Parietal lobe (tissue), 2 donors: ENCODE measurements around the gene SEMA3B. TPM values are rescaled to one million over a fixed set of nuclear protein-coding genes. Genes with fewer than 3 reads are reported as not detected.

Experiments
- small RNA-seq: library from RNA; depleted of rRNA; stranded (forward); fragments of <200 nt; gene quantifications from one replicate; pipeline ENCODE3, GENCODE V24; 2014; ENCODE audit warnings: low replicate concordance
- total RNA-seq: library from RNA; depleted of rRNA; stranded (reverse); fragments of >200 nt; gene quantifications from one replicate; pipeline ENCODE4 v1.2.3, GENCODE V29; 2014

Gene SEMA3B
- 5.3 TPM for total RNA-seq

DNA sequence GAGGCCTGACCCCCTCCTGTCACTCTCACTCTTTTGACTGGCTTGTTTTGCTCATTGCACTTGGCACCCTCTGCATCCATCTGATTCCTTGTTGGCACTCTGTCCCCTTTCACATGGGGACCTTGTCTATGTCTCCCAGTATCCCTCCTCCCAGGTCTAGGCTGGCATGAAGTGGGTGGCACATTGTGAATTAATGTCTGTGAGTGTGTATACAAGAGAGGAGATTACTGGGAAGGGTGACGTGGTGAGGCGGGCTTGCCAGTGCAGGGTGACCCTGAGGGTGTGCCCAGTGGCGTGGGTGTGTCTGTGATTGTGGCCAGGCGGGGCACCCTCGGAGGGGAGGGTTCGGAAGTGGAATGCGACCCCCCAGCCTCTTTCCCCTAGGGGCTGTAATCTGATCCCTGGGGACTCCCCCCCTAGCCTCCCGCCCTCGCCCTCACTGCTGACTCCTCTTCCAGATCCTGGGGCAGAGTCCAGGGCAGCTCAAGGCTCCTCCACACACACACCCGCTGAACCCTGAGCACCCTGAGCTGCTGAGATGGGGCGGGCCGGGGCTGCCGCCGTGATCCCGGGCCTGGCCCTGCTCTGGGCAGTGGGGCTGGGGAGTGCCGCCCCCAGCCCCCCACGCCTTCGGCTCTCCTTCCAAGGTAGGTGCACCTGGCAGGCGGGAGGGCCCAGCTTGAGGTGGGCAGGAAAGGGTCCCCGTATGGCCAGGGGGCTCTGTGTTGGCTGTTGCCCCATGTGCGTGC is at the start of gene SEMA3B:
SEMA3B (plus strand) TSS at position 445 of the 749 bp plus-strand sequence; CDS start at position 539, 94 bp downstream.

DNA sequence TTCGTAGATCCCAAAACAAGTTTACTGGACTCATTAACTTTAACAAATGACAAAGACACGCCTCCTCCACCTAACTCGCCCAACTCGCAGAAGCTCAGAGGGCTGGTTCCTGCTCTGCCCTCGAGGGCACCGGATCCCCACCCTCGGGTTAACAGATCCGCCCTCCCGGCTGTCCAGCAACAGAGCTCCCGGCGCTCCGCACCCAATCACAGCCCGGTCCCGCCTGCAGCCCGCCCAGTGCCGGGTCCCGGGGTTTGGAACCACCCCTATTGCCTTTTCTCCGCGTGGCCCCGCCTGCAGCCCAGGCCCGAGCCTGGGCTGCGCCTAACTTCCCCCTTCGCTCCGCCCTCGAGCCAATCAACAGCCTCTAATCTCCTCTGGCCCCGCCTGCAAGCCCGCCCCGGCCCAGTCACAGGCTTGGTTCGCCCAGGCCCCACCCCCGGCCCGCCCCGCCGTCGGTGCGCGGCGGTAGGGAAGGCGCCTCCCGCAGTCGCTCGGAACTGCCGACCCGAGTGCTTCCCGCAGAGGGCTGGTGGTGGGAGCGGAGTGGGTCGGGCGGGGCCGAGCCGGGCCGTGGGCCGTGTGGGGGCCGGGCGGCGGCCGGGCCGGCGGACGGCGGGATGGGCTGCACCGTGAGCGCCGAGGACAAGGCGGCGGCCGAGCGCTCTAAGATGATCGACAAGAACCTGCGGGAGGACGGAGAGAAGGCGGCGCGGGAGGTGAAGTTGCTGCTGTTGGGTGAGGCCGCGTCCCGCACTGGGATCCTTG is 33.0 kb upstream of the SEMA3B start, which contains the start of gene GNAI2:
GNAI2 (plus strand) TSS at position 489 of the 768 bp plus-strand sequence; CDS start at position 621, 132 bp downstream.

DNA sequence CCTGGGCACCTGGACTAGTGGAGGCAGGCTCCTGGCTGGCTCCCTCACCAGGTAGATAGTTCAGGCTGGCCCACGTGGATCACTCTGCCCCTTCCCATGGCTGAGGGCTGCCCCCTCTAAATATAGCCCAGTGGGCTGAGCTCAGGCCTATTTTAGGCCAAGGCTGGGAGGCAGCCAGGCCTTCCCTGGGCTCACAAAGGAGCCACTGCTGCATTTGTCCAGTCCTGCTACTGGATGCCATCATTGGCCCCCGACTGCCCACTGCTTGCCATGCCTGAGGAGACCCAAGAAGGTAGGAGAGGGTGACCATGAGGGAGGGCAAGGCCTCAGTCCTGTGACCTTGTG is 9.9 kb downstream of the SEMA3B start, which contains the start of gene LSMEM2:
LSMEM2 (plus strand) TSS at position 208 of the 345 bp plus-strand sequence; CDS start at position 235, 27 bp downstream.

DNA sequence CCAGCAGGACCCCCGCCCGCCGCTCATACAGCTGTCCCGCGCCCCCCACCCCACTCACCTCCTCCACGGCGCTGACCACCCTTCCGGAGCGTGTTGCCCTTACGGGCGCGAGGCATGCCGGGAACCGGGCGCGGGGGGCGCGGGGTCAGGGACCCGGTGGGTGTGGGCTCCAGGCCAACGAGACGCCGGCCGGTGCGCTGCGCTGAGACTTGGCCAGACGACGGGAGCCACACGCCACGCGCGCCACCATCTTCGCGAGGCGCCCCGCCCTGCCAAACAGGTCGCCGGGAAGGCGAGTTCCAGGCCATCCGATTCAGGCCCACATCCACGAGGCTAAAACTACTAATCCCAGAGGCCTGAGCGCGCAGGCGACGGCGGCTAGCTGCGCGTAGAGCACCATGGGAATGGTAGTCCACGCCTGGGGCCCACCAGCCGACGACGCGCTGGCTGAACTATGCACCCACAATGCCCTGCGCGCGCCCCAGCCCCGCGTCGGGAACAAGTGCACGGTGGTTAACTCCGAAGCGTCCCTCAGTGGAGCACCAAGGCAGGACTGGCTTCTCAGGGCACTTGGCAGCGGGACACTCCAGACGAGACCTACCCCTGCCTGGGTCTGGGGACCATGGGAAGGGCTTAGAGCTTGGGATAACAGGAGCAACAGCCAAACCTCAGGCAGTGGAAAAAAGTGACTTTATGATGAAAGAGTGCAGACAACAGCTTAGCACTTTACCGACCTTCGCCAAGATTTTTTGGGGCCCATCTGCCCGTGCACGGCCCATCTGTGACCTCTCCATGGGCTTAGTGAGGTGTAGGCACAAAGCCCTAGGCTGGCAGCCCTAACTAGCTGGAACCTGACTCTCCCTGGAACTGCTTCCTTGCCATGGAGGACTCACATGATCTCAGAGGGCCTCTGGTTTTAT is 23.5 kb downstream of the SEMA3B start, which contains the start of gene IFRD2:
IFRD2 (minus strand) TSS at position 271 of the 920 bp plus-strand sequence; CDS start at position 116, 155 bp downstream.

DNA sequence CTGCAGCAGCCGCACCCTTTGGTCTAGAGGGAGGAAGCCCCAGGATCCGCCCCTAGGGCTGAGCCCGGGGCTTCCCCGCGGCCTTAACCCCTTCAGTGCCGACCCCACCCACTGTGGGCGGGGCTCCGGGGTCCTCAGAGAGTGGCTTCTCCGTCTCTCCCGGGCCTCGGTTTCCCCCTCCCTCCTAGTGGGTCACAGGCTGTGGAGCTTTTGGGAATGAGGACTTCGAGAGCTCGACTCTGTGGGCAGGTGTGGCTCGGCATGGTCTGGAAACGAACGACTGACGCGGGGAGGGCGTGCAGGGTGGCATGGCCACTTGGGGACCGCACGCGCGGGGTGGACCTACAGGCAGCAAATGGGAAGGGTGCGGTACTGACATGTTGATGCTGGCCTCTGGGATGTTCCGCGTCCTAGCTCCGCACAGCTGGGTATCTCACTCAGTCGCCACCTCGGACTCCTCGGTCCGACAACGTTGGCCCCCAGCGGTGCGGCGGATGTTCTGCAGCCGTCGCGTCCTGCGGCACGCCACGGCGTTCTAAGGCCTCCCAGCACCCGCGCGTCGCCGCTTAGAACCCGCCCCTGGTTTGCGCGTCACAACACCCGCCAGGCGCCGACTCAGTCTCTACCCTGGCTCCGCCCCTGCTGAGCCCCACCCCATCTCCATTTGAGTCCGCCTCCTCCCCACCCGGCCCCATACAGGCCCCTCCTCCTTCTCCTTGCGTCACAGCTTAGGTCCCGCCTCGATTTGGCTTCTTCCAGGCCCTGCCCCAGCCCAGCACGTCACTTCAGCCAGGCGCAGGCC is 30.1 kb downstream of the SEMA3B start, which contains the start of the genes HYAL3 and NAA80:
HYAL3 (minus strand) TSS at position 570 of the 802 bp plus-strand sequence. CDS start 3,803 bp downstream, outside the sequence.
NAA80 (minus strand) TSS at position 570 of the 802 bp plus-strand sequence. CDS start 1,942 bp downstream, outside the sequence.

DNA sequence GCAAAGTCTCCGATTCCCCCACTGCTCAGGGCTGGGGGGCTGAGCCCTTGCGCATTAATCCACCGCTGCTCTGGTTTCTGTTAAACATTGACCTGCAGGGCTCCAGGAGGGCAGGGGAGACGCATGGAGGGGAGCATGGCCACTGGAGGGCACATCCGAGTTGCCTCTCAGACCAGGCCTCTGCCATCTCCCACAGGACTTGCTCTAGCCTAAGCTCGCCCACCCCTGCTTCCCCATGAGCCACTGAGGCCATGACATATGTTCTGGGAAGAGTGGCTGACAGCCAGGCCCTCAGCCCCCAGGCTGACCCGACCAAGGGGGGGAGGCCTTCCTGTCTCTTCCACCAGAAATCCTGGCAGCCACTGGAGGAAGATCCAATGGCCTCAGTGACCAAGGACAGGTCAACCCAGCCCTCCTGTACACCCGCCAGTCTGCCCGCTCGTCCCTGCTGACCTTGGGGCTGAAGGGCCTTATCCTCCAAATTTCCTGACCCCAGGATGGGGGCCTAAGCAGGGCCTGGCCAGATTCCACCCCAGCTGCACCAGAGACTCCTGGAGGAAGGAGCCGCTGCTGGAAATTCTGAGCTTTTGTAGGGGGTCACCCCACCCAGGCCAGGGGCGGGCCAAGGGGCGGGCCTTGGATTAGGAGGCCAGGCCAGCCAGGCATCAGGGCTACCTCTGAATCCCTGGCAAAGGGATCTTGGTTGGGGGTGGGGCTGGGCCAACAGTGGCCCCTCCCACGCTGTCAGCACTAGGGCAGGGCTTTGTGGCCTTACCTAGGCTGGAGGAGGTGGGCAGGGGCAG is 34.3 kb downstream of the SEMA3B start, which contains the start of gene HYAL1:
HYAL1 (minus strand) TSS at position 562 of the 803 bp plus-strand sequence. CDS start 618 bp downstream, outside the sequence.

DNA sequence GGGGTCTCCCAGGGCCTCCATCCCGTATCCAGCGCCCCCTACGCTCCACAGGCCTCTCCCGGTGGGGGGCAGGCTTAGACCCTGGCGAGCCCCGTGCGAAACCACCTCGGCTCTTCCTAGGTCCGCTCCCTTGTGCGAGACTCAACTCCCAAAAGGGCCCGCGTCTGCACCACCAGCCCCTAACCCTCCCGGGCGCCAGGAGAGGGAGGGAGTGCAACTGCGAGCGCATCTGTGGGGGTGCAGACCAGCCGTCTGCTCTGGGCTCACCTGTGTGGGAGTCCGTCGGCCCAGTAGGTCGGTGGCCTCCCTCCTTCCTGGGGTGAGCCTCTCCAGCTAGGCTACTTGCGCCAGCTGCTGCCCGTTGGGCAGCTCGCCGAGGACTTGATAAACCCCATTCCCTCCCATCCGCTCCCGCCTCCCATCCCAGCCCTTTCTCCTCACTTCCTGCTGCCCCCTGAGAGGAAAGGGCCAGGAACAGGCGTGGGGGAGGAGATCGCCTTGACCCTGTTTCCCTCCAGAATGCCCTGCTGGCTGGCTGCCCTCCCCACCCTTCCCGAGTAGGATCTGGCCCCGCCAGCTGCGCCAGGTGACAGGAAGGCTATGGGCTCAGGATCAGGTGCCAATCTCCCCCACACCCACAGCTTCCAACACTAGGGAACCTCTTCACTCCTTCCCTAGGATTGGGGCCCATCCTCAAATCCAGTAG is 53.6 kb downstream of the SEMA3B start, which contains the start of gene HYAL2:
HYAL2 (minus strand) TSS at position 360 of the 706 bp plus-strand sequence. CDS start 2,256 bp downstream, outside the sequence.

Small RNA genes within 50 kb of the gene (small RNA-seq; reads per million reads assigned to genes)
- gene MIR5787, result not detected

Other genes with a start within 250 kb of the SEMA3B start
- 503 TPM for gene RBM5, start 180.2 kb upstream of the SEMA3B start, total RNA-seq
- gene SEMA3F, start 113.8 kb upstream of the SEMA3B start, total RNA-seq, result 11.3 TPM
- not detected for gene GNAT1, start 77.5 kb upstream of the SEMA3B start, total RNA-seq
- gene SLC38A3, start 63.9 kb upstream of the SEMA3B start, total RNA-seq, result 8.1 TPM
- gene GNAI2, start 32.9 kb upstream of the SEMA3B start, total RNA-seq, result 120 TPM
- gene LSMEM2, start 9.9 kb downstream of the SEMA3B start, total RNA-seq, result not detected
- gene IFRD2, start 23.3 kb downstream of the SEMA3B start, total RNA-seq, result 28.2 TPM
- gene HYAL3, start 30.3 kb downstream of the SEMA3B start, total RNA-seq, result 5.6 TPM
- 10.3 TPM for gene NAA80, start 30.3 kb downstream of the SEMA3B start, total RNA-seq
- 2.8 TPM for gene HYAL1, start 34.4 kb downstream of the SEMA3B start, total RNA-seq
- 41.6 TPM for gene HYAL2, start 53.6 kb downstream of the SEMA3B start, total RNA-seq
- gene TUSC2, start 59.1 kb downstream of the SEMA3B start, total RNA-seq, result 10.6 TPM
- 14.1 TPM for gene RASSF1, start 71.7 kb downstream of the SEMA3B start, total RNA-seq
- 3.4 TPM for gene ZMYND10, start 76.6 kb downstream of the SEMA3B start, total RNA-seq
- gene NPRL2, start 81.6 kb downstream of the SEMA3B start, total RNA-seq, result 33.5 TPM
- gene CYB561D2, start 81.7 kb downstream of the SEMA3B start, total RNA-seq, result 17.8 TPM
- gene TMEM115, start 90.4 kb downstream of the SEMA3B start, total RNA-seq, result 21.3 TPM
- 4.1 TPM for gene CACNA2D2, start 234.5 kb downstream of the SEMA3B start, total RNA-seq